ENCODE results near the gene MYO3B. TPM values are rescaled to one million over a fixed set of nuclear protein-coding genes. Genes with fewer than 3 reads are reported as not detected.
A peak's percentile ranks its signal among the peaks of the same experiment; 100 is the strongest.

MYO3B gene
- polyA plus RNA-seq, 2 of the 4 experiments (the other 2 are of a cell fraction) = 0.01 TPM; not detected in 1

DNA sequence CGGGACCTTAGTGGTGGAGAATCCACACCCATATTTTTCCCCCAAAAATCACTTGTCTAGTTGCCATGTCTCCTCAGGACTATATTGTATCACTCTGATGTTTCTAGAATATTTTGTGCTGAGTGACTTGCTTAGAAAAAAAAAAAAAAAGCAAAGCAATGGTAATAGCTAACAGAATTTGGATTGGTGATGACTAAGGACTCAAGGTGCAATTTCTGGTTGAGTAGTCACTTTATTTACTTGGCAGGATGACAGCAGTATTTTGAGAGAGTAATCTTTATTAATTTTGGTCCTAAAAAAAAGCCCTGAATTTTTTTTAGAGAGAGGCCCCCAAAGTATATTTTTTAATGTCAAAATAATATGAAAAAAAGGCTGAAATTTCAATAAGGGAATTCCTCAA, 32.8 kb upstream of the MYO3B start:
- ATAC-seq = no peak
- ChIA-PET POLR2A (no interaction called here), CTCF (interaction anchor here (0.6 to 0.9 kb wide), 5 partner anchors 9 to 717 kb away, joined by 3 to 5 read pairs (median 3); no protein-coding TSS in a partner anchor)
- no peak for FAIRE-seq
- DNase-seq (ENCODE audit: low read depth in 1 of 2, low spot score in 1 of 2) = no peak
- Histone ChIP-seq H3K9me3 (no peaks in the 10 kb centered on the region), H3K27ac (no peak overlapping the region), H3K4me3 (no peak overlapping the region), H3K4me2 (no peak overlapping the region), H3K4me1 (peaks cover 21% of the 10 kb centered on the region; the same call in 2 of the 3 replicates)
- TF ChIP-seq, protein P1, sequence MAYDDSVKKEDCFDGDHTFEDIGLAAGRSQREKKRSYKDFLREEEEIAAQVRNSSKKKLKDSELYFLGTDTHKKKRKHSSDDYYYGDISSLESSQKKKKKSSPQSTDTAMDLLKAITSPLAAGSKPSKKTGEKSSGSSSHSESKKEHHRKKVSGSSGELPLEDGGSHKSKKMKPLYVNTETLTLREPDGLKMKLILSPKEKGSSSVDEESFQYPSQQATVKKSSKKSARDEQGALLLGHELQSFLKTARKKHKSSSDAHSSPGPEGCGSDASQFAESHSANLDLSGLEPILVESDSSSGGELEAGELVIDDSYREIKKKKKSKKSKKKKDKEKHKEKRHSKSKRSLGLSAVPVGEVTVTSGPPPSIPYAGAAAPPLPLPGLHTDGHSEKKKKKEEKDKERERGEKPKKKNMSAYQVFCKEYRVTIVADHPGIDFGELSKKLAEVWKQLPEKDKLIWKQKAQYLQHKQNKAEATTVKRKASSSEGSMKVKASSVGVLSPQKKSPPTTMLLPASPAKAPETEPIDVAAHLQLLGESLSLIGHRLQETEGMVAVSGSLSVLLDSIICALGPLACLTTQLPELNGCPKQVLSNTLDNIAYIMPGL (CRISPR knock-in tag; IDR thresholded peaks at IDR 0.05; ENCODE audit: borderline replicate concordance) = no peak
- TF ChIP-seq, protein P2, sequence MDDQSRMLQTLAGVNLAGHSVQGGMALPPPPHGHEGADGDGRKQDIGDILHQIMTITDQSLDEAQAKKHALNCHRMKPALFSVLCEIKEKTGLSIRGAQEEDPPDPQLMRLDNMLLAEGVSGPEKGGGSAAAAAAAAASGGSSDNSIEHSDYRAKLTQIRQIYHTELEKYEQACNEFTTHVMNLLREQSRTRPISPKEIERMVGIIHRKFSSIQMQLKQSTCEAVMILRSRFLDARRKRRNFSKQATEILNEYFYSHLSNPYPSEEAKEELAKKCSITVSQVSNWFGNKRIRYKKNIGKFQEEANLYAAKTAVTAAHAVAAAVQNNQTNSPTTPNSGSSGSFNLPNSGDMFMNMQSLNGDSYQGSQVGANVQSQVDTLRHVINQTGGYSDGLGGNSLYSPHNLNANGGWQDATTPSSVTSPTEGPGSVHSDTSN (IDR thresholded peaks at IDR 0.05) = no peak
- TF ChIP-seq TP53 (CRISPR knock-in tag; IDR thresholded peaks at IDR 0.05) (no peak), TFCP2L1 (CRISPR knock-in tag; IDR thresholded peaks at IDR 0.05) (no peak), ZSCAN20 (CRISPR knock-in tag; IDR thresholded peaks at IDR 0.05) (no peak), KDM5A (IDR thresholded peaks at IDR 0.05) (no peak), BHLHE40 (IDR thresholded peaks at IDR 0.05; ENCODE audit: low read depth, low read length) (no peak), HOXB13 (CRISPR knock-in tag; IDR thresholded peaks at IDR 0.05; ENCODE audit: low read depth) (no peak), NPAS2 (CRISPR knock-in tag; IDR thresholded peaks at IDR 0.05; ENCODE audit: borderline replicate concordance) (no peak)
- TF ChIP-seq, protein P3, sequence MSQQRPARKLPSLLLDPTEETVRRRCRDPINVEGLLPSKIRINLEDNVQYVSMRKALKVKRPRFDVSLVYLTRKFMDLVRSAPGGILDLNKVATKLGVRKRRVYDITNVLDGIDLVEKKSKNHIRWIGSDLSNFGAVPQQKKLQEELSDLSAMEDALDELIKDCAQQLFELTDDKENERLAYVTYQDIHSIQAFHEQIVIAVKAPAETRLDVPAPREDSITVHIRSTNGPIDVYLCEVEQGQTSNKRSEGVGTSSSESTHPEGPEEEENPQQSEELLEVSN (IDR thresholded peaks at IDR 0.05; ENCODE audit: borderline replicate concordance, low read depth) = no peak
- TF ChIP-seq, protein P4, sequence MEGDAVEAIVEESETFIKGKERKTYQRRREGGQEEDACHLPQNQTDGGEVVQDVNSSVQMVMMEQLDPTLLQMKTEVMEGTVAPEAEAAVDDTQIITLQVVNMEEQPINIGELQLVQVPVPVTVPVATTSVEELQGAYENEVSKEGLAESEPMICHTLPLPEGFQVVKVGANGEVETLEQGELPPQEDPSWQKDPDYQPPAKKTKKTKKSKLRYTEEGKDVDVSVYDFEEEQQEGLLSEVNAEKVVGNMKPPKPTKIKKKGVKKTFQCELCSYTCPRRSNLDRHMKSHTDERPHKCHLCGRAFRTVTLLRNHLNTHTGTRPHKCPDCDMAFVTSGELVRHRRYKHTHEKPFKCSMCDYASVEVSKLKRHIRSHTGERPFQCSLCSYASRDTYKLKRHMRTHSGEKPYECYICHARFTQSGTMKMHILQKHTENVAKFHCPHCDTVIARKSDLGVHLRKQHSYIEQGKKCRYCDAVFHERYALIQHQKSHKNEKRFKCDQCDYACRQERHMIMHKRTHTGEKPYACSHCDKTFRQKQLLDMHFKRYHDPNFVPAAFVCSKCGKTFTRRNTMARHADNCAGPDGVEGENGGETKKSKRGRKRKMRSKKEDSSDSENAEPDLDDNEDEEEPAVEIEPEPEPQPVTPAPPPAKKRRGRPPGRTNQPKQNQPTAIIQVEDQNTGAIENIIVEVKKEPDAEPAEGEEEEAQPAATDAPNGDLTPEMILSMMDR (IDR thresholded peaks at IDR 0.05) = no peak
- WGBS (ENCODE audit: missing lambda C conversion rate) = 96% methylated on average over 1 of the region's 1 CpG

DNA sequence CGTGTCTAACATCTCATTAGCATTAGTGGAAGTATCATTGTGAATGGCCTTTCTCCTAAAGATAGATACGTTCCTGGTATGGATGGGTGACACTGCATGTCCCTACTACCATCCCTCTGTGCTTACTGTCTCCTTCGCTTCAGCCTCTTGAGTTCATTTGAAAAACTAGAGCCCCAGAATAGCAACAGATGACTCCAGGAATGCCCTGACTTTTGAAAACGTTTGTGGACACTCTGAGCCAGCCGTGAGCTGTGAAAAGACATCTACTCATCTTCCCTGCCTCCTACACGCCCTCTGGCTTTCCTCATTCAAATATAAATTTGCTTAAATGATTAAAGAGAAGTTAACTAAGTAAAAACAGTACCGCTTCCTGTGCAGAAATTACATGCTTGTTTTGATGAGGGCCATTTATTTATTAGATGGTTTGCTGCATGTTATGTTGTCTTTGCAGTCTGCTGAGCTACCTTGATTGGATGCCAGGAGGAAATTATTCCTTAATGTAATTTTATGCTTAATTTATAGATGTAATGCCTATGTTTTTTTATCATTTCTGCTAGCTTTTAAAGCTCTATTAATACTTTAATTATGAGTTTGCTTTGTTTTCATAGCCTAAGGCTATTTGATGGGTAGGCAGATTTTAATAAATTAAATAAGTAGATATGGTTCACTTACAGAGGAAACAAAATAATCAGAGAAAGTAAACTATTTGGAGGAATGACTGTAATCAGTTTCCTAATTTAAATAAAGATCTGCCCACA, 32.1 kb upstream of the MYO3B start:
- FAIRE-seq (no peak), DNase-seq (ENCODE audit: low read depth in 1 of 2, low spot score in 1 of 2) (no peak), ATAC-seq (no peak; a peak in 1 of 6 replicates)
- peak overlapping the region; percentile 13; the same call in 1 of the 3 replicates for H3K4me2 ChIP-seq
- CTCF ChIA-PET = interaction anchor here (0.6 to 1.0 kb wide), 4 partner anchors 9 to 104 kb away, joined by 3 to 5 read pairs (median 4); no protein-coding TSS in a partner anchor
- no peak overlapping the region for H3K27ac ChIP-seq
- no peak for TF ChIP-seq HOXA7 (CRISPR knock-in tag; IDR thresholded peaks at IDR 0.05)
- no peak for TF ChIP-seq TP53 (CRISPR knock-in tag; IDR thresholded peaks at IDR 0.05)
- TF ChIP-seq, protein P1 (CRISPR knock-in tag; IDR thresholded peaks at IDR 0.05; ENCODE audit: borderline replicate concordance) = no peak
- TF ChIP-seq JUN (IDR thresholded peaks at IDR 0.05) = no peak
- no peak for TF ChIP-seq ZNF302 (CRISPR knock-in tag; IDR thresholded peaks at IDR 0.05)
- TF ChIP-seq, protein P3 (IDR thresholded peaks at IDR 0.05; ENCODE audit: borderline replicate concordance, low read depth) = no peak
- no peak overlapping the region for H3K4me3 ChIP-seq
- 58% methylated on average over 7 of the region's 7 CpGs for WGBS (ENCODE audit: missing lambda C conversion rate)
- H3K9me3 ChIP-seq = no peaks in the 10 kb centered on the region
- POLR2A ChIA-PET = no interaction called here
- peaks cover 21% of the 10 kb centered on the region; the same call in 2 of the 3 replicates for H3K4me1 ChIP-seq
